Measurements from ENCODE around the gene DEFB132. TPM values are rescaled to one million over a fixed set of nuclear protein-coding genes. Genes with fewer than 3 reads are reported as not detected.

DEFB132 gene
- total and polyA plus RNA-seq, 2 of the 4 experiments (the other 2 are of a cell fraction) = not detected

- H2AFZ ChIP-seq (replicated peaks; ENCODE audit: low read length, poor library complexity) = peak overlapping the region; percentile 23
- TF ChIP-seq ELK1 (IDR thresholded peaks at IDR 0.05; ENCODE audit: borderline replicate concordance, low read depth, low read length) = no peak
- TF ChIP-seq USF2 (IDR thresholded peaks at IDR 0.05; ENCODE audit: low read depth, low read length) = no peak
- TF ChIP-seq MAFK (IDR thresholded peaks at IDR 0.05; ENCODE audit: low read depth, low read length) = no peak
- TF ChIP-seq RFX5 (IDR thresholded peaks at IDR 0.05; ENCODE audit: low read depth, low read length) = no peak
- TF ChIP-seq POLR2A (IDR thresholded peaks at IDR 0.05; ENCODE audit: low read depth, low read length) = no peak
- TF ChIP-seq SMC3 (IDR thresholded peaks at IDR 0.05; ENCODE audit: low read depth, low read length) = no peak
- no peak for TF ChIP-seq CTCF (conservative IDR thresholded peaks at IDR 0.05; ENCODE audit: low read depth, low read length)
- no peak for TF ChIP-seq FOS (IDR thresholded peaks at IDR 0.05; ENCODE audit: low read depth, low read length)
- no peak for TF ChIP-seq RCOR1 (IDR thresholded peaks at IDR 0.05; ENCODE audit: insufficient replicate concordance, low read length)
- TF ChIP-seq NFE2L2 (IDR thresholded peaks at IDR 0.05; ENCODE audit: low read depth, low read length) = no peak
- intact Hi-C loops (cut with micrococcal nuclease) = no loop called here
Measured at GRCh38 chr20:263701-264100, 6.2 kb downstream of the DEFB132 start.

More at GRCh38 chr20:263701-264100, 6.2 kb downstream of the DEFB132 start:
- Histone ChIP-seq H3K9me1 (ENCODE audit: insufficient read depth, low read length) (no peaks in the 10 kb centered on the region; the same call in 1 of the 2 replicates), H3K27ac (ENCODE audit: insufficient read depth, low read length) (no peak overlapping the region), H3K36me3 (ENCODE audit: control insufficient read depth, insufficient read depth, low read length) (no peaks in the 10 kb centered on the region), H2AK5ac (ENCODE audit: low read depth, low read length) (no peak overlapping the region), H3K79me1 (ENCODE audit: low read depth in 1 of 2, low read length in 2 of 2) (no peaks in the 10 kb centered on the region), H4K5ac (ENCODE audit: low read depth, low read length) (no peak overlapping the region), H2BK120ac (ENCODE audit: low read depth, low read length) (no peak overlapping the region), H3K4me3 (ENCODE audit: insufficient read depth, low read depth, low read length) (no peak overlapping the region), H4K20me1 (ENCODE audit: insufficient read depth, low read length) (no peaks in the 10 kb centered on the region), H3K14ac (replicated peaks; ENCODE audit: low read depth, low read length) (no peak overlapping the region), H3K4ac (ENCODE audit: low read depth, low read length) (no peak overlapping the region), H2AK9ac (replicated peaks; ENCODE audit: low read depth, low read length, poor library complexity) (peak overlapping the region; percentile 50), H2BK5ac (ENCODE audit: low read depth, low read length, poor library complexity, severe bottlenecking) (no peak overlapping the region), H3K4me1 (ENCODE audit: control insufficient read depth, insufficient read depth, low read length) (no peaks in the 10 kb centered on the region), H2BK20ac (ENCODE audit: low read depth, low read length) (no peak overlapping the region), H3K9ac (ENCODE audit: low read depth, low read length) (no peak overlapping the region), H4K8ac (ENCODE audit: low read depth in 2 of 2, low read length in 2 of 2) (no peak overlapping the region), H3K23ac (ENCODE audit: low read depth, low read length) (no peak overlapping the region), H3K4me2 (ENCODE audit: low read depth, low read length) (no peak overlapping the region), H3K27me3 (ENCODE audit: control insufficient read depth, insufficient read depth, low read length) (peaks cover 10% of the 10 kb centered on the region; the same call in 1 of the 2 replicates), H3K56ac (ENCODE audit: extremely low read depth, insufficient read depth, low read length) (no peak overlapping the region), H3K9me3 (ENCODE audit: control insufficient read depth, insufficient read depth, low read length) (no peaks in the 10 kb centered on the region), H2BK15ac (ENCODE audit: low read depth, low read length) (no peak overlapping the region), H3K18ac (ENCODE audit: low read depth, low read length) (no peak overlapping the region), H4K91ac (ENCODE audit: insufficient read depth, low read depth, low read length) (no peak overlapping the region)
- no peak for DNase-seq
- dilution Hi-C loops (cut with HindIII; ENCODE audit: low sequenced_read_pairs, unreplicated experiment) (no loop called here), in situ Hi-C loops (cut with MboI; ENCODE audit: low sequenced_read_pairs) (no loop called here)
- no peak for ATAC-seq (ENCODE audit: low read depth)
- 60% methylated on average over 1 of the region's 13 CpGs; no CpG with 5 or more reads in 1 of the 2 experiments for WGBS, 2 experiments (ENCODE audit: extremely low coverage in 2 of 2, insufficient read length in 1 of 2)
- POLR2A ChIA-PET (ENCODE audit: unreplicated experiment) = no interaction called here
- CTCF ChIA-PET = interaction anchor here (0.5 kb wide), 1 partner anchor 358 kb away, joined by 4 read pairs; no protein-coding TSS in a partner anchor
- no TSS peak for BruUV-seq (replicated peaks)
